Endothelial cell of umbilical vein (primary cell): Measurements from ENCODE around the gene MBTPS1. TPM values are rescaled to one million over a fixed set of nuclear protein-coding genes. Genes with fewer than 3 reads are reported as not detected.

Experiments used
- BruUV-seq: library from RNA; stranded (reverse); fragments of 400-500 nt; replicated peaks from 2 replicates; lab custom pipeline; 2021; lab: Mats Ljungman, UMichigan
- CTCF ChIA-PET: fragments of 300-600, 350-600 bp; sonication (Branson Sonifier 250); formaldehyde crosslinking; loops from one replicate; lab custom pipeline; 2021; ENCODE audit warnings: antibody characterized with exemption, inconsistent platforms; lab: Charles Lee
- POLR2A ChIA-PET: fragments of 300-600, 350-600 bp; sonication (Branson Sonifier 250); formaldehyde crosslinking; loops from one replicate; lab custom pipeline; 2021; ENCODE audit warnings: antibody characterized with exemption, inconsistent platforms; lab: Charles Lee
- DNase-seq: peaks from one replicate; pipeline ENCODE4 v3.0.0-alpha.2; 2011; ENCODE audit warnings: low read depth, low spot score
- FAIRE-seq: peaks from 2 replicates; lab custom pipeline; 2011; peaks lifted over from hg19 to GRCh38; lab: Jason Lieb, UNC
- H2AFZ ChIP-seq: 2 replicates; pipeline ENCODE4 v1.6.0; 2012; ENCODE audit warnings: low read depth, low read length, control low read depth, inconsistent platforms
- H3K27ac ChIP-seq: 2 replicates; pipeline ENCODE4 v1.5.1; 2011; ENCODE audit warnings: low read depth, mild to moderate bottlenecking, control low read depth, low read length, moderate library complexity; ENCODE audit not compliant: insufficient read depth
- H3K27me3 ChIP-seq, 2 experiments: 2 replicates each; pipeline versions ENCODE4 v1.6.0 to v1.6.1; 2011; ENCODE audit warnings: low read length in 2 of 2, mixed read lengths in 1 of 2; ENCODE audit not compliant: control insufficient read depth in 2 of 2, insufficient read depth in 2 of 2
- H3K36me3 ChIP-seq, 2 experiments: 2 replicates in 1 of 2; 3 replicates in 1 of 2; pipeline ENCODE4 v1.5.1; 2011; ENCODE audit warnings: low read length in 2 of 2, mild to moderate bottlenecking in 1 of 2, moderate library complexity in 1 of 2; ENCODE audit not compliant: control insufficient read depth in 2 of 2, insufficient read depth in 2 of 2; ENCODE audit errors: extremely low read depth in 1 of 2
- H3K4me1 ChIP-seq: 3 replicates; pipeline ENCODE4 v1.5.1; 2011; ENCODE audit warnings: mild to moderate bottlenecking, low read length; ENCODE audit not compliant: control insufficient read depth, insufficient read depth; ENCODE audit errors: extremely low read depth
- H3K4me2 ChIP-seq: 2 replicates; pipeline ENCODE4 v1.6.1; 2011; ENCODE audit warnings: low read length, control low read depth, mixed read lengths; ENCODE audit not compliant: insufficient read depth
- H3K4me3 ChIP-seq, 3 experiments: fragments of 200-600 bp in 1 of 3; sonication (generic), shearing (Covaris generic) in 1 of 3; replicated peaks in 1 of 3; 2 replicates each; pipeline ENCODE4 v1.5.1; 2011 to 2016; ENCODE audit warnings: control low read depth in 3 of 3, low read length in 3 of 3, mild to moderate bottlenecking in 2 of 3, inconsistent platforms in 1 of 3, low read depth in 1 of 3, moderate library complexity in 1 of 3; ENCODE audit not compliant: insufficient read depth in 1 of 3
- H3K79me2 ChIP-seq: 2 replicates; pipeline ENCODE4 v1.6.0; 2012; ENCODE audit warnings: low read length, inconsistent platforms; ENCODE audit not compliant: control insufficient read depth, insufficient read depth
- H3K9ac ChIP-seq: replicated peaks from 2 replicates; pipeline ENCODE3; 2011; ENCODE audit warnings: low read length, control low read depth; ENCODE audit not compliant: insufficient read depth; ENCODE audit errors: extremely low read depth
- H3K9me1 ChIP-seq: replicated peaks from 3 replicates; pipeline ENCODE4 v1.6.0; 2011; ENCODE audit warnings: mild to moderate bottlenecking, low read length; ENCODE audit not compliant: control insufficient read depth, insufficient read depth; ENCODE audit errors: extremely low read depth
- H3K9me3 ChIP-seq: replicated peaks from 2 replicates; pipeline ENCODE4 v1.5.1; 2012; ENCODE audit warnings: low read length, inconsistent platforms; ENCODE audit not compliant: control insufficient read depth, insufficient read depth
- H4K20me1 ChIP-seq: replicated peaks from 2 replicates; pipeline ENCODE3; 2011; ENCODE audit warnings: mild to moderate bottlenecking, low read length; ENCODE audit not compliant: control insufficient read depth, insufficient read depth; ENCODE audit errors: extremely low read depth
- EZH2 ChIP-seq: IDR thresholded peaks from 2 replicates; pipeline ENCODE4 v1.6.1; 2012; ENCODE audit warnings: borderline replicate concordance, low read depth, mild to moderate bottlenecking, moderate library complexity, low read length, inconsistent platforms; ENCODE audit not compliant: severe bottlenecking
- FOS ChIP-seq: IDR thresholded peaks from 2 replicates; pipeline ENCODE4 v1.6.1; 2011; ENCODE audit warnings: mild to moderate bottlenecking, low read length, moderate library complexity, borderline replicate concordance; ENCODE audit not compliant: insufficient read depth
- GATA2 ChIP-seq: IDR thresholded peaks from 2 replicates; pipeline ENCODE4 v1.7.0; 2011; ENCODE audit warnings: low read depth, mild to moderate bottlenecking, moderate library complexity, mixed read lengths, low read length; ENCODE audit not compliant: insufficient read length, insufficient read depth
- JUN ChIP-seq: IDR thresholded peaks from 2 replicates; pipeline ENCODE4 v1.6.1; 2011; ENCODE audit warnings: borderline replicate concordance, low read depth; ENCODE audit not compliant: insufficient read length, insufficient read depth
- MYC ChIP-seq: IDR thresholded peaks from one replicate; pipeline ENCODE4 v1.6.1; 2011; ENCODE audit warnings: mild to moderate bottlenecking, low read depth, low read length
- POLR2A ChIP-seq: IDR thresholded peaks from 2 replicates; pipeline ENCODE4 v1.6.1; 2012; ENCODE audit warnings: low read depth, mild to moderate bottlenecking, control low read depth, low read length
- POLR2AphosphoS5 ChIP-seq: IDR thresholded peaks from 2 replicates; pipeline ENCODE4 v1.6.1; 2012; ENCODE audit warnings: low read depth, mild to moderate bottlenecking, control low read depth, low read length, moderate library complexity; ENCODE audit not compliant: insufficient read depth
- dilution Hi-C: fragments of 300-500 bp; cut with MboI; formaldehyde crosslinking; loops from one replicate; pipeline ENCODE4 v1.15.0; 2019; ENCODE audit warnings: low sequenced_read_pairs; ENCODE audit not compliant: extremely low pct_ligation_motif_present
- intact Hi-C: fragments of 100-400 bp; cut with micrococcal nuclease; formaldehyde crosslinking; loops from one replicate; pipeline ENCODE4 v1.10.0; 2022
- polyA plus RNA-seq, 4 experiments: library from polyadenylated mRNA; depleted of rRNA in 3 of 4; stranded (reverse) in 3 of 4; unstranded in 1 of 4; fragments of >200 nt; gene quantifications; 2 replicates each; pipeline versions ENCODE4 v1.2.1 to v1.2.3, GENCODE V29; 2011 to 2012; ENCODE audit warnings: missing spikeins in 1 of 4
- total RNA-seq: library from RNA; stranded (reverse); gene quantifications from 2 replicates; pipeline ENCODE4 v1.2.3, GENCODE V29; 2021
- TF ChIP-seq, protein P1 (sequence below), 2 donors: IDR thresholded peaks; 1 replicate in 1 of 2; 2 replicates in 1 of 2; pipeline ENCODE4 v1.5.1; 2011; ENCODE audit warnings: low read length in 2 of 2, mild to moderate bottlenecking in 2 of 2, moderate library complexity in 2 of 2, control low read depth in 1 of 2, inconsistent platforms in 1 of 2, low read depth in 1 of 2; ENCODE audit not compliant: insufficient read depth in 1 of 2; ENCODE audit errors: extremely low read depth in 1 of 2
- TF ChIP-seq, protein P2 (sequence below): IDR thresholded peaks from 2 replicates; pipeline ENCODE4 v1.6.1; 2011; ENCODE audit not compliant: insufficient read depth, insufficient read length

Gene MBTPS1
- total and polyA plus RNA-seq, 2 donors (not counting 3 experiments of a cell fraction or from before 2014, with no cell fraction given), result 82.3 to 99.6 TPM

DNA sequence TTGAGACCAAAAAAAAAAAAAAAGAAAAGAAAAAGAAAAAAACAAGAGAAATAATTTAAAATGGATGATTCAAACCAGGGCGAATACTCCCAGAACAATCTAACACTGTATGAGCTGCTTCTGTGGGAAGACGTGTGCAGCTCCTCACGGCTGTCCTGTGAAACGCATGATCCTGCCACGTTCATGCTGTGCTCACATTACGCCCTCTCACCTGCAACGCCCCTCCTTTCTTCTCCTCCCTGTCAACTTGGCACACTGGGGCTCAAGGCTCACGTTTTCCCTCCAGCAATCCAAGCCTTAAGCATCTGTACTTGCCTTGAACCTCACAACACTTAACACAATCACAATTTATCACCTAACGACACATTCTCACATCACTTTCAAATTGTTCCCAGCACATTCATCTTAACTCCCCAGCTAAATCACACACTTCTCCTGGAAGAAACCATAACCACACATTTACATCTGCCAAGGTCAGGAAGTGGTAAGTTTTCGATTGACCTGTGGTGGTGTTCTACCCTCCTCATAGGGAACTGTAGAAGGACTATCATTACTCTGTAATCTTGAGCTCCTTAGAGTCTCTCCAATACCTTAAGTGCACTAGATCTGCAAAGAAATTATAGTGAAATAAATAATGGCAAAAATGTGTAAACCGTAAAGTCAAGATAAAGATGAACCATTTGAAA is 29.1 kb downstream of the MBTPS1 start:
- intact Hi-C loops, result no loop called here
- ChIA-PET POLR2A (no interaction called here), CTCF (interaction anchor here (0.8 to 1.0 kb wide), 3 partner anchors 88 to 220 kb away, joined by 3 read pairs; partner anchors contain the start of gene TAF1C)
- H3K9ac ChIP-seq, result no peak overlapping the region
- no peak overlapping the region for H3K4me2 ChIP-seq
- H4K20me1 ChIP-seq, result no peaks in the 10 kb centered on the region
- H3K9me1 ChIP-seq, result no peaks in the 10 kb centered on the region
- H3K9me3 ChIP-seq, result no peaks in the 10 kb centered on the region
- H3K79me2 ChIP-seq, result no peaks in the 10 kb centered on the region
- H3K4me1 ChIP-seq, result no peaks in the 10 kb centered on the region
- no peak overlapping the region for H2AFZ ChIP-seq
- no peak overlapping the region for H3K27ac ChIP-seq
- DNase-seq (no peak), FAIRE-seq (no peak)
- TF ChIP-seq POLR2A (no peak), POLR2AphosphoS5 (no peak), FOS (no peak), JUN (no peak), GATA2 (no peak), EZH2 (no peak), MYC (no peak)
- TF ChIP-seq, protein P1, sequence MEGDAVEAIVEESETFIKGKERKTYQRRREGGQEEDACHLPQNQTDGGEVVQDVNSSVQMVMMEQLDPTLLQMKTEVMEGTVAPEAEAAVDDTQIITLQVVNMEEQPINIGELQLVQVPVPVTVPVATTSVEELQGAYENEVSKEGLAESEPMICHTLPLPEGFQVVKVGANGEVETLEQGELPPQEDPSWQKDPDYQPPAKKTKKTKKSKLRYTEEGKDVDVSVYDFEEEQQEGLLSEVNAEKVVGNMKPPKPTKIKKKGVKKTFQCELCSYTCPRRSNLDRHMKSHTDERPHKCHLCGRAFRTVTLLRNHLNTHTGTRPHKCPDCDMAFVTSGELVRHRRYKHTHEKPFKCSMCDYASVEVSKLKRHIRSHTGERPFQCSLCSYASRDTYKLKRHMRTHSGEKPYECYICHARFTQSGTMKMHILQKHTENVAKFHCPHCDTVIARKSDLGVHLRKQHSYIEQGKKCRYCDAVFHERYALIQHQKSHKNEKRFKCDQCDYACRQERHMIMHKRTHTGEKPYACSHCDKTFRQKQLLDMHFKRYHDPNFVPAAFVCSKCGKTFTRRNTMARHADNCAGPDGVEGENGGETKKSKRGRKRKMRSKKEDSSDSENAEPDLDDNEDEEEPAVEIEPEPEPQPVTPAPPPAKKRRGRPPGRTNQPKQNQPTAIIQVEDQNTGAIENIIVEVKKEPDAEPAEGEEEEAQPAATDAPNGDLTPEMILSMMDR (IDR thresholded peaks at IDR 0.05; ENCODE audit: extremely low read depth in 1 of 2, insufficient read depth in 1 of 2, low read depth in 1 of 2, low read length in 2 of 2), result no peak
- TF ChIP-seq, protein P2, sequence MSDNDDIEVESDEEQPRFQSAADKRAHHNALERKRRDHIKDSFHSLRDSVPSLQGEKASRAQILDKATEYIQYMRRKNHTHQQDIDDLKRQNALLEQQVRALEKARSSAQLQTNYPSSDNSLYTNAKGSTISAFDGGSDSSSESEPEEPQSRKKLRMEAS, result no peak
- dilution Hi-C loops, result no loop called here
- no TSS peak for BruUV-seq
- peaks cover 16 to 46% of the 10 kb centered on the region in 2 experiments for H3K36me3 ChIP-seq
- H3K27me3 ChIP-seq, result no peaks in the 10 kb centered on the region
- H3K4me3 ChIP-seq, result no peak overlapping the region
